HG02642 (cell line): ENCODE results near the gene TBC1D19.

Experiments
- ATAC-seq: cut with Tn5 transposase; IDR thresholded peaks from one replicate; pipeline ENCODE4 v1.9.1; 2021; ENCODE audit warnings: mild to moderate bottlenecking; ENCODE audit not compliant: unreplicated experiment, poor library complexity

The TBC1D19 gene

DNA sequence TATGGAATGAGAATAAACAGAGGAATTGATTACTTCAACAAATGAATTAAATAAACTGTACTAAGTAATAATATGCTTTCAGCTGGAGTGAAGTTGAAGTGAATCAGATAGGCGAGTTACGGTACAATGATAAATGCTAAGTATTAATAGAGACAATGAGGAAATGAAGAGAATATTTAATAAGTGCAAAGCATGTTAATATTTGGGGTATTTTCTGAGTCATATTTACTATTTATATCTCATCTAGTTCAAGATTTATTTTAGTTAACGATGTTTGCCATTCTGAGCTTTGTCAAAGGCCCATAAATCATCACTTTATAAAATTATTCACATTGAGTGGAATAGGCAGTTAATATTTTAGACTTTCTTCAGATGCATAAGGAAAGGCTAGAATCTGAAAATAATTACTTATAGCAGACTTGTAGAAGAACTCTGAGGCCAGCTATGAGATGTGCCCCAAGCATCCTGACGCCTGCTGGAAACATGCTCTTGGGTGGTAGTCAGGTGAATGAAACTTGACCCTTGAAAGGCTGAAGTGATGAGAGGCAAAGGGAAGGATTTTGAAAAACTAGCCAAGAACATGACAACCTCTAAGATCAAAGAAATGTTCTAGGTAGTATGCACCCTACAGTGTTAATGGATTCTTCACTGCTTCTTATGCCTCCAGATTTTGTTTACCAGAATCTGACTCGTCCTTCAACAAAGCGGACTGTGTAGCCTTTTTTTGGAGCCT, 142.9 kb downstream of the TBC1D19 start:
- no peak for ATAC-seq

DNA sequence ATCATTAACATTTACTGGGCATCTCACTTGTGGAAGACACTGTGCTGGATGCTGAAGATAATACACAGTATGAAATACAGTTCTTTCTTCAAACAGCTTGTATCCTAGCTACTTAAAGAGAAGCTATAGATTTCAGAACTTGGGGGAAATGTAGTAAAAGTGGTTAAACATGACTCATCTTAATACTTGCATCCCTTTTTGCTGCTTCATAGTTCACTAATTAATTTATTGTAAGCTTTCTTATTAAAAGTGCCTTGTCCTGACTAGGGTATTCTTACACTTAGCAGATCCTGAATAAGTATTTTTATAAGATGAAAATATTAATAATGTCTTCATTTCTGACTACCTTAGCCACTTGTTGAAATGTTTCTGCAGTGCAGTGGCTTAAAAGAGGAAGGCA, 144.0 kb downstream of the TBC1D19 start:
- ATAC-seq, result no peak

DNA sequence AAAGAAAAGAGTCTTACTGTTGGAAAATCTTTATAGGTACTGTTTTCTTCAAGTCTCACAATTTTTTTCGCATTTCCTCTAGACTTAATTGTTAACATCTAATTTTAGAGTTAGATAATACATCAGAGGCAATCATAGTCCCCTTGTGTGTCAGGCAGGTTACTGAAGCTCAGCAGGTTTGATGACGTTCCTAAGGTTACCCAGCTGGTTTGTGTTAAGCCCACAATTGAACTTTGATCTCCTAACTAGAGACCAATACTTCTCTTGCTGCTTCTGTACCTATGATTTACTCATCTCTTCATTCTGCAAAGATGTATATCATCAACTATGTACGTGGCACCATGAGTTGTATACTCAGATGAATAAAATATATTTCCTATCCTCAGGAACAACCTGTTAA, 145.1 kb downstream of the TBC1D19 start:
- ATAC-seq, result no peak

DNA sequence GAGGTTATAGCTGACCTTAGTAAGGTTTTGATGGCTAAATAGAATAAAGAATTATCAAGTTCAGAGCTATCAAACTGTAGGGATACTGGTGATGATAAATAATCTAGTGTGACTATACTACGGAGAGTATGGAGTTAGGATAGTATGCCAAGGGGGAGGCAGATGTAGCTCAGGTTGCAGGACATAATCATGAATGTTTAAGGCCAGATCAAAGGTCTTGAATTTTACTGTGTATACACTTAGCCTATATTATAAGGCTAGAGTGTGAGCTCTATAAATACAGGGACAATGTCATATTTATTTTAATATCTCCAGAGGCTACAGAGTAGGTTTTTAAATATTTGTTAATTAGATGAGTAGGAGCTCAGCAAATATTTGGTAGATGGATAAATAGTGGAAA, 145.7 kb downstream of the TBC1D19 start:
- no peak for ATAC-seq

DNA sequence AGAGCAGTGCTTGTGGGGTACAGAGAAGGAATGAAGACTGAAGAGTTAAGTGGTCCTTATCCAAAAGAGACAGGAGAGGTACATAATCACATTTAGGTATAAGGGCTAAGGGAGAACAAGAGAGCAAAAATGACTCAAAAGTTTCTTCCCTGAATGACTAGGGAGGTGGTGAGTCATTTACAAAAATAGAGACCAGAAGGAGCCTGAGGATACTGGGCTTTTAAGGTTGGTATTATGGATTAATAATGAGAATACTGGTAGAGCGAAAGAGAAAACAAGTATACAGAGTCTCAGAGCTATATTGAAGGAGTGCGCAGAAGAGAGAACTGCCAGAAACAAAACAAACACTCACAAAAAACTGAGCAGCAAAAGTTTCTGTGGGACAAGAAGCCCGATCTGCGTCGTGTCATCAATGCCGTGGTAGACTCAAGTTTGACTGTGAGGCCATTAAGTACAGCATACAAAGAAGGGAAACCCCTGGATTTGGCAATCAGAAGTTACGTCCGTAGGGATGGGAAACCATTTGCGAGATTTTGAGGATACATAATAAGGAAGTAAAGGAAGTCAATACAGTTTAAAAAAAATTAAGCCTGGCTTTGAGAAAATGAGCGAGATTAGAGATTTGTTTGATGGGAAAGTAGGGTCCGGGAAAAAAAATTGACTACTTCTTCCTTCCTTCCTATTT, 147.6 kb downstream of the TBC1D19 start:
- peak; percentile 91 for ATAC-seq

DNA sequence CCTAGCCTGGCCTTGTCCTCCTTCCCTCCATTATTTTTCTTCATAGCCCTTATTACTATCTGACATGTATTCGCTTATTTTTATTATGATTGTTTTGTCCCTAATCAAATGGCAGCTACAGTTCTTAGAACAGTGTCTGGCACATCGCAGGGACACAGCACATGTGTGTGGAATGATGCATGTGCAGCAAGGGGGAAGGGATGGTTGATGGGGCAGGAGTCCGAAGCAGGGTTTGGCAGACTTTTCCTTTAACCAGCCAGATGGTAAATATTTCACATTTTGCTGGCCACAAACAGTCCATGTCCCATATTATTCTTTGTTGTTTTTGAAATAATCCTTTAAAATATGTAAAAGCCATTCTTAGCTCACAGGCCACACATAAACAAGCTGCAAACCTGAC, 148.5 kb downstream of the TBC1D19 start:
- no peak for ATAC-seq

DNA sequence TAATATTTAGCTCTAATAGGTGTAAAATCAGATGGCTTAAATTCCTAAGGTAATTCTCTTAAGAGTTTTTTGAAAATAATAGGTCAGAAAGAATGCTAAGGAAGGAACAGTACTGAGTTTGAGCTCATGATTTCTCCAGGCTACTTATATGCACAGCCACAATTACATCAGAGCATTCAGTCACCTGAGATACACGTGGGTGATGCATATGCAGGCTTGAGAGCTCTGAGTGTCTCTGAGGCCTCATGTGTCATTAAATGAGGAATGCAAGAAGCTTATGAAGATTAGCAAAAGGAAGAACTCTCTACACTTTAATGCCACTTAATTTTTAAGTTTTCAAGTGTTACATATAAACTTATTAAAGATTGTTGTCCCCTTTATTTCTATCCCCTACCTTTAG, 152.7 kb downstream of the TBC1D19 start:
- no peak for ATAC-seq

DNA sequence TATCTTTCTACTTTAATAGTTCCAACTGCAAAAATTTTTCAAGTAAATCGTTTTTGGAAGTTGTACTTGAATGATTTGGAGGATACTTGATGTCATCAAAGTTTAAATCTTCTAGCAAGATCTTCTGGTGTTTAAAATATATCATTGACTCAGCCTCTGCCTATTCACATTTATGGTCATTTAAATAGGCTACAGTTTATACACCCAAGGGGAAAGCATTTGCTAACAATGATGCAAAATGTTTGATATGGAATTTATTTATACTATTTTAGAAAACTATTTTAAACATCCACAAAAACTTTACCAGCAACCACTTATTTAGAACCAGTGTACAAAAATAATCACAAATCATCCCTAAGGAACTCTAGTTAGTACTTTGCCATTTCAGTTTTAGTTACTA, 153.5 kb downstream of the TBC1D19 start:
- no peak for ATAC-seq

DNA sequence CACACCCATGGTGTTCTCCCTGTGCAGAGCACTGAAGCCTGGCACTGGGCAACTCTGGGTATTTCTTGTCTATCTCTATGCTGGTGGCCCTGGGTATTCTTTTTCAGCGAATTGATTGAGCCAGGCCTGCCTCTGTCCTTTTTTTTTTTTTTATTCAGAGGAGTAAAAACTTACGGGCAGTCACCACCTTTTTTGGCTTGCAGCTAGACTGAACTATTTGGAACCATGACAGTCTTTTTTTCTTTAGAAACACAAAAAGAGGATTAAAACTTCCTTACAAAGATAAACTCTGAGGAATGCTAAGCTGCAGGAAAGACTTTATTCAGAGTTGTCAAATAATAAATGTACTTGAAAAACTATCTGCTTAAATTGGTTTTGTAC, 157.6 kb downstream of the TBC1D19 start:
- ATAC-seq, result no peak

DNA sequence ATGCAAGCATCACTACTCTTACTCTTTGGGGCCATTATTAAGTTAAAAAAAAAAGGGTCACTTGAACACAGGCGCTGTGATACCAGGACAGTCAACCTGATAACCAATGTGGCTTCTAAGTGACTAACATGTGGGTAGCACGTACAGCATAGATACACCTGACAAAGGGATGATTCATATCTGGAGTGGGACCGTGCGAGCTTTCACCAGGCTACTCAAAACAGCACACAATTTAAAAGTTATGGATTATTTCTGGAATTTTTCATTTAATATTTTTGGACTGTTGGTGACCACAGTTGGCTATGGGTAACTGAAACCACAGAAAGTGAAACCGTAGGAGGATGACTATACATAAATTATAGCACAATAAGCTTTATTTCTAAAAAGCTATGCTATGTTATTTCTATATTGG, 162.9 kb downstream of the TBC1D19 start:
- ATAC-seq, result peak; percentile 100

DNA sequence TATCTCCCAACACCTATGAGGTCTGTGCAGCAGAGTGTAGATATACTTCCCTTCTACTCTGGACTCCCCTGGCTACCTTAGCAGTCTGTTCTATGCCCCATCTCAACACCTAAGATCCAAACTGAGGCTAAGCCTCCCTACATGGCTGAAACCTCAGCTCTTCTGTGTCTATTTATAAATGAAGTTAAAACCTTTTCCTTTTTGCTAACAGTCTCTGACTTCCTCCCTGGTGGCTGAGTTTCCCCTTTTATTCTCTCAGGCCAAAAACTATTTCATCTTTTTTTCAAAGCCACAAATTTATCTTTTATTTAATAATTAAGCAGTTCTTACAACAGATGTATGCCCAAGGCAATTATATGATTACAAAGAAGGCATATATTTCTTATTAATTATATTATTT, 164.9 kb downstream of the TBC1D19 start:
- no peak for ATAC-seq

DNA sequence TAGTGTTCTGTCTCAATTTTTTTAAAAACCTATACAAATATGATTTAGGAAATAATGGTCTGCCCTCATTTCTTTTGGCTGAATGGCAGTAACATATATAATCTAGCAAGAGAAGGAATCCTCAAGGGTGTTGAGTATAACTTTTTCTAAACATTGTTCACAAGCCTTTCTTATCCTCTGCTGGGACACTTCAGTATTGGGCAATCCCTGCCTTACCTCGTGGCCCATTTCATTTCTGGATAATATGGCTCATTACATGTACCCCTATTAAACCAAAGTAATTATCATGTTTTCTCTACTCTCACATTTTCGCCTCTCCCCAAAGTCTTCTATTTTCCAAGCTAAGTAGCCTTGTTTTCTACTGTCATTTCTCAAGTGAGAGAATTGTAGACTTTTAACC, 166.0 kb downstream of the TBC1D19 start:
- no peak for ATAC-seq

DNA sequence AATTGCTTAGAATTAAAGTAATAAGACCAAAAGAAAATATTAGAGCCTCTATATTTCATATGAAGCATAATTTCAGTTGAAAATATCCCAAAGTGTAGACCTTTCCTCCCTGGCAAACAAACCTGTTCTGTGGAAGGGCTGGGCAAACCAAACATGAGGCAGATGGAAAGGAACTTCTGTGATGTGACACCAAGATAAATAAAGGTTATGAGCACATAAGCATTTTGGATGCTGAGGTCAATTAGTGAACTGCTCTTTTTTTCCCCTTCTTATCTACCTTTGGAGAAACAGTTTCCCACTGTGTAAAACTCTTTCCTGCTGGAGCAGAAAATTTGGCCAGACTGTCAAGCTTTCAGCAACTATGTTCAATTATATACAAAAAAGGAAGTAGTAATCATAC, 167.1 kb downstream of the TBC1D19 start:
- no peak for ATAC-seq

DNA sequence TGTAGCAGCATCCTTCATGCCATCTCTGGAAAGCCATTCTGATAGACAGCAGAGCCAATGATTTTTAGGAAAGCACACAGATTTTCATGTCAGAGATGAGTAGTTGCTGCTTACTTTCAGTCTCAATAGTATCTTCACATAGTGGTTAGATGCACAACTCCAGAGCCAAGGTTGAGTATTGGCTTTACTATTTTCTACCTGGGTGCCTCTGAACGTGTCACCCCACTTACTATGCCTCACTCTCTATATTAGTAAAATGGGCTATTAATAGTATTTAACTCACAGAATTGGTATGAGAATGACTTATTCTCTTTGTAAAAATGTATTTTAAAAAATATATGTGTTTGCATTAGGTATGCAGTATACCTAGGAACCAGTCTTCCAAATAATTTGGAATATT, 168.0 kb downstream of the TBC1D19 start:
- peak; percentile 84 for ATAC-seq

DNA sequence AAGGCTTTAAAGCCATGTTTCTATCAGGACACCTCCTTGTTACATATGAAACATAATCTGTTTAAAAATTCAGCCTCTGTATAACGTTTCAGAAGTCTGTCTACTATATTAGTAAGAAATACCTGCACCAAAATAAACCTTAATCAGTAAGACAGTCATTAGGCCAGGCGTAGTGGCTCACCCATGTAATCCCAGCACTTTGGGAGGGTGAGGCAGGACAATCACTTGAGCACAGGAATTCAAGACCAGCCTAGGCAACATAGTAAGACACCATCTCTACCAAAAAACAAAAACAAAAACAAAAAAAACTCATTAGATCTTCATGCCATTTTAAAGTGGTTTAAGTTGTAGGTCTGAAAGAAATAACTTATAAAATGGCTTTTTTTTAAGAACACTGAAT, 169.3 kb downstream of the TBC1D19 start:
- ATAC-seq, result no peak

DNA sequence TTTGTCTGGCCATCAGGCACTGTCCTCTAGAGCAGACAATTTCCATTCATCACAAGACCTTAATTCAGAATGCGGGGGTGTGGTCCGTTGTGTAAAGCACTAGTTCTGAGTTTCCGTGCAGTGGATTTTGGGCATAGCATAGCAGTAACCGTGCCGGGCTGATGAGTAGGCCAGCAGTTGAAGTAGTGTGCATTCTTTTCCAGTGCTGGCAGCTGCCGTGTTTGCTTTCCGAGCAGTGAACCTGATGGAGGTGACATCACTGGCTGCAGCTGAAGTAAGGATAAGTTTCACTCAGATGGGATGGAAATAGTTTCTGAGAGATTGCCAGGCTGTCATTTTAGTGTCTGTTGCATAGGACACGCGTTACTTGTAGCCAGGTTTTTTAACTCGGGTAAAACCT, 169.7 kb downstream of the TBC1D19 start:
- ATAC-seq, result no peak

DNA sequence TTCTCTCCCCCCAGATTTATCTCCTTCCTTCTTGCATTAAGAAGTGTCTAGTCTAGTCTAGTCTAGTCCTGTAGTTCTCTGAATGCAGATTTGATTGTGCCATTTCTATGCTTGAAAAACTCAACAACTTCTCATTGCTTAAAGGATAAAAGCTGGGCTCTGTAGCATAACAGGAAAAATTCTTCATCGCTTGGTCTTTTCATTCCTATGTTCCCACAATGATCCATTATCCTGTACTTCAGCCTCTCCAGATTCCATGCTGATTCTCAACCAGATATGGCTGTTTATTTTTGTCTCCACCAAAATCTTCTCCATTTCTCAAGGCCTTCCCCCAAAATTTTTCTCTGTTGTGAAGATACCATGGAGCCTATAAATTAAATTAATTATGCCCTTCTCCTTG, 173.9 kb downstream of the TBC1D19 start:
- ATAC-seq, result no peak

DNA sequence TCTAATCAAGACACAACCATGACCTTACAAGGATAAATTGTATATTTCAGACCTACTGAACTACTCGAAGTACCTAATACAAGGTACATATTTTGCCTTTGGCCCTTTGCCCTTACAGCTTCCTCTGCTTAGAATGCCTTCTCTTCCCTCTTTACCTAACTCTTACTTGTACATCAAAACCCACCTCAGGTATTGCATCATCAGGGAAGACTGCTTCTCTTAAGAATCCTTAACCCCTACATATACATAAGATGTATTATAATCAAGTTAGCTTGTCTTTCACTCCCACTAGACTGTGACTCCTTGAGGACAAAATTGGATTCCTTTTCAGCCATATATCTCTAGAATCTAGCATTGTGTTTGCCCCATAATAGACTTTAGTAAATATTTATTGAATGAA, 175.0 kb downstream of the TBC1D19 start:
- ATAC-seq, result no peak

DNA sequence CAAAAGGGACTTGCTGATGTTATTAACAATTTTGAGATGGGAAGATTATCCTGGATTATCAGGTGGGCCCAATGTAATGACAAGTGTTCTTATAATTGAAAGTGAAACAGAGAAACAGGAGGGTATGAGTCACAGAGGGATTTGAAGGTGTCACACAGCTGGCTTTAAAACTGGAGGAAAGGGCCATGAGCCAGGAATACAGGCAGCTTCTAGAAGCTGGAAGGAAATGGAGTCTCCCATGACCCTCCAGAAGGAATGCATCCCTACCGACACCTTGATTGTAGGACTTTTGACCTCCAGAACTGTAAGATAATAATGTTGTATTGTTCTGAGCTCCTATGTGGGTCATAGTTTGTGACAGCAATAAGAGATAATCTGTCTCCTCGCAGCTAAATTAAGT, 178.8 kb downstream of the TBC1D19 start:
- ATAC-seq, result no peak

DNA sequence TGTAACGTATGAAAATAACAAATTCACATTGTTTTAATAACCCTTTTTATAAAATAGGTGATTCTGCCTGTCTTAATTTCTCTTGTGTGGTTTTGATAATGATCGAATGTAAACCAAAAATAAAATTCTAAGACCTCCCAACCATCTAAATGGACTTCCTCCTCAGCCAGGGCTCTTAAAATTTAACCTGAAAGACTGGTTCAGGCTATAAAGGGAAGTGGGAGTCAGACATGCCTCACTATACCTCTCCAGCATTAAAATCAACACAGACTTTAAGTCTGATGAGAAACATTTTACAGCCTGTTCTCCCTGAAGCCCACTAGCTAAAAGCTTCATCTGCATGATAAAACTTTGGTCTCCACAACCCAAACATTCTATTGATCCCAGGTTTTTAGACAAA, 179.2 kb downstream of the TBC1D19 start:
- ATAC-seq, result no peak

DNA sequence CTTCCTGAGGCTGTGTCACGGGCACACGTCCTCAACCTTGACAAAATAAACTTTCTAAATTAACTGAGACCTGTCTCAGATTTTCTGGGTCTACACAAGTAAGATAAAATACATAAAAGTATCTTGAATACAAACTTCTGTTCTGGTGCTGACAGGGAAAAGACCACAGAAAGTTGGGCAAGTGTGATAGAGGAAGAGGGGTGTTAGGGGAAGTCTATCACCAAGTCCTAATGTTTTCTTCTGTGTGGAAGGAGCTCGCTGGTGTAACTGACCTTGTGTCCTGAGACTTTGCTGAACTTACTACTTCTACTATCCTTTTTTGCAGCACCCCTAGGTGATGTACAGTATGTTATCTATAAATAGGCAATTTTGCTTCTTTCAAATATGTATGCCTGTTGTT, 179.8 kb downstream of the TBC1D19 start:
- ATAC-seq, result no peak

DNA sequence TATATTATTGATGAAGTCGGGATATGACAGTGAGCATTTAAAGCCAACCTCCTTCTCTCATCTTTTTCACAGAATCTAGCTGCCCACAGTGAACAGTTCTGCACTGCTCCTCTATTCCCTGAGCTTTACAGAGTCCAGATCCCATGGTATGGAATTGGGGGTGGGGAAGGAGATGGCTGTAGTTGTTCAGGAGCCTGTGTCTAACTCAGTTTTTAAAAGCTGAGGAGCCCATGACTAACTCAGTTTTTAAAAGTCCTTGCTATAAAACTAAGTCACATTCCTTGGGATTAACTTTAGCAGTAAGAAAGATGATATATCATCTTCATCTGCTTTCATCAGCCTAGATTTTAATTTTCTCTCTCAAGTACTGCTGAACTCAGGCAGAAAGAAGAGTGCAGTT, 180.3 kb downstream of the TBC1D19 start:
- ATAC-seq, result no peak
